ENCODE results near the gene ARPC3. TPM values are rescaled to one million over a fixed set of nuclear protein-coding genes. Genes with fewer than 3 reads are reported as not detected.

The ARPC3 gene
- total and polyA plus RNA-seq, 9 of the 15 experiments (the other 6 are each of a cell fraction or from before 2014, with no cell fraction given), result 74.2 to 575 (median 345) TPM

- TF ChIP-seq RERE (CRISPR knock-in tag; IDR thresholded peaks at IDR 0.05; ENCODE audit: borderline replicate concordance) (no peak), BHLHE40 (IDR thresholded peaks at IDR 0.05; ENCODE audit: low read length) (no peak), SRSF3 (IDR thresholded peaks at IDR 0.05; ENCODE audit: insufficient read depth, low read length) (no peak), KDM5B (IDR thresholded peaks at IDR 0.05; ENCODE audit: insufficient replicate concordance, low read depth, low read length) (peak; percentile 82), ATF7 (IDR thresholded peaks at IDR 0.05) (no peak), FOXJ3 (CRISPR knock-in tag; IDR thresholded peaks at IDR 0.05) (no peak), ZBTB40 (IDR thresholded peaks at IDR 0.05) (peak; percentile 18), ZBTB40 (CRISPR knock-in tag; IDR thresholded peaks at IDR 0.05) (no peak), ATF6 (CRISPR knock-in tag; IDR thresholded peaks at IDR 0.05) (0 out of 2 replicates have a peak, but pooled peaks have one; percentile 18), RAD51 (IDR thresholded peaks at IDR 0.05; ENCODE audit: borderline replicate concordance, low read depth) (no peak), NCOR1 (IDR thresholded peaks at IDR 0.05) (no peak)
Observed at GRCh38 chr12:110467847-110468213, 17.7 kb upstream of the ARPC3 start (continued).
